GM19035 (cell line): ENCODE measurements around the gene VAMP5.
A peak's percentile ranks its signal among the peaks of the same experiment; 100 is the strongest.
"Not testable (repeated sequence)": the region's sequence is repeated elsewhere in the genome, so short reads cannot be mapped to it uniquely, and the experiment has no call there.

ENCODE experiments used
- ATAC-seq: cut with Tn5 transposase; IDR thresholded peaks from one replicate; pipeline ENCODE4 v1.9.1; 2021; ENCODE audit not compliant: unreplicated experiment

VAMP5 gene

DNA sequence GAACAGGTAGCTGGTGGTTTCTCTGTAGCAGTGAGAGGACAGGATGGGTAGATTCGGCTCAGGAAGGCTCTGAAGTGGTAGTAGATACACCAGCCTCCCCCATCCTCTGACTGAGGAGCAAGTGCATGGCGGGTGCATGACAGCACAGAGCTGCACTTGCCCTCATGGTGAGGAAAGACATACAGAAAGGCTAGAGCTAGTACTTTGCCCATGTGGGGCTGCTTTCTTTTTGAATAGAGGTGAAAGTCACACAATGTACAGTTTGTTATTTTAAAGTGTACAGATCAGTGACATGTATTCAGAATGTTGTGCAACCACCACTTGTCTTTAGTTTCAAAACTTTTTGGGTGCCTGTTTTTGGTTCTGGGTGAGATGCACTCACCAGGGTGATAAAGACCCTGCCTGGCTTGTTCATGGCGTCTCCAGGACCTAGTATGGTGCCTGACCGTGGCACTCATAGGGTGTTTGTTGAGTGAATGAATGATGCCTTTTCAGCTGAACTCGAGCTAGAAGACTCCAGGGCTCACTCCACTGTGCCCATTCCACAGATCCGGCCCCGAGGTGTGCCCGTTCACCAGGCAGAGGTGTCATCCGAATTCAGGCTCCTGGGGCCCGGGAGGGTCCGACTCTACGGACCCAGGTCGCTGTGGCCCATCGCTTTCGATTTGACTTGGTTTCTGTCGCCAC is 421 bp upstream of the VAMP5 start:
- ATAC-seq: peak; percentile 54

DNA sequence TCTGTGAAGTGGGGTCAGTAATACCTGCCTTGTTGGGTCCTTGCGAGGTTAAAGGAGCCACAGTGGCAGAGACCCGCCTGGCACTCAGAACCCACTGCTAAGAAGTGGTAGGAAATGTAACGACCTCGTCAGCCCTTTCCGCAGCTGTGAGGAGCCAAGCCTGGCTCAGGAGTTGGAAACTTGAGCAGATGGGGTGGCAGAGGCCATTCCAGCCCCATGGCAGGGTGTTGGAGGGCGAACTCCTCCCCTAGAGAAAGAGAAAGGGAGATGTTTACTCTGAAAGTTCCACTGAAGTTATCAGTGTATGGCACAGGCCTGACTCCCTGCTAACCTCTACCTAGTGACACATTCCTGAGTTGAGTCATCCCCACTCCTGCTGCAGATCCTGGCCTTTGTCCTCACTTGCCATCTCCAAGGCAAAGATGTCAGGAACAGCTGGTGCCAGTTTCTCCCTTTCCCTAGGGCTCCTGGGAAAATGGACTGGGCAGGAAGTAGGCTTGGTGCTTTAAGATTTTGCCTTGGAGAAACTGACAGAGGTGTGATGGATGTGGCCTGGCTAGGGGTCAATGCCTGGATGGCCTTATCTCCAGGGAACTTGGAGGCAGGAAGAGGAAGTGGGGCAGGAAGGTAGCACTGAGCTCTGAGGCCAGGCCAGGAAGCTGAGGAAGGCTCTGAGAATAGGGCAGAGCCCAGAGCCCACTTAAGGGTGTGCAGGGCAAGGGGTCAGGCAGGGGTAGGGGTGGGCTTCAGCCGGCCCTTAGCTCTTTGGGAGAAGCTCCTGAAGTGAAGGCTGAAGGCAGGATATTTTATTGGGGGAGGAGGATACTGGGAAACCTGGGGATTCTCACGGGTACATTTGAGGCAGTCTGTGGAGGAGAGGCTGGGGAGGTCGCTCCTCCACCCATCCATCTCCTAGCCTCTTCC is 888 bp downstream of the VAMP5 start:
- ATAC-seq: peak; percentile 42

DNA sequence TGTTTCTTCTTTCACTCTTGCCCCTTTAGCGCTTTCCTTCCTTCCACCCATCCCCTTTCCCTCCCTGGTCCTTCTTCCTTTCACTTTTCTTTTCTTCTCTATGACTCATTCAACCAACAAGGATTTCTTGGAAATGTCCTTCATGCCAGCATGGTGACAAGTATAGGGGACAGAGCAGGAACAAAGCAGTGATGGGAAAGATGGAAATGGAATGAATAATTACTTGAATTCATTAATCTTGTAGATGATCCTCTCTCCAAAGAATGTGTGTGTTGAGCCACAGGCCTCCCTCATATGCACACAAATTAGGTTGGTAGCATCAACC is 1.5 kb downstream of the VAMP5 start:
- ATAC-seq: no peak

DNA sequence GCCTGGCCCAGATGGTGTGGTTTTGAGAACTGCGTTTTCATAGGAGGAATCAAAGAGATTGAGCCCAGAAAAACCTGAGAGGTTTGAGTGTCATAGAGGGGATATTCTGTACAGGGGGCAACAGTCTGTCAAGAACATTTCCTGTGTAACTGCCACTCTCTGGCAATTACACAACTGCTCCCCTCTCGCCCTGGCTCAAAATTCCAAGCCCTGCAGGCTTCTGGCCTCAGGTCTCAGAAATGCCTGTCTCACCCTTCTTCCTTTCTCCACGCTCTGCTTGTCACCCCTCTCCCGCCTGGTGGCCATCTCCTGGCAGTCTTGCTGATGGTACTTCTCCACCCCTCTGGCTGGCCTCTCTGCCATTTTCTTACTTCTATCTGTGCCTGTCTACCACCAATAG is 4.0 kb downstream of the VAMP5 start:
- ATAC-seq: no peak

DNA sequence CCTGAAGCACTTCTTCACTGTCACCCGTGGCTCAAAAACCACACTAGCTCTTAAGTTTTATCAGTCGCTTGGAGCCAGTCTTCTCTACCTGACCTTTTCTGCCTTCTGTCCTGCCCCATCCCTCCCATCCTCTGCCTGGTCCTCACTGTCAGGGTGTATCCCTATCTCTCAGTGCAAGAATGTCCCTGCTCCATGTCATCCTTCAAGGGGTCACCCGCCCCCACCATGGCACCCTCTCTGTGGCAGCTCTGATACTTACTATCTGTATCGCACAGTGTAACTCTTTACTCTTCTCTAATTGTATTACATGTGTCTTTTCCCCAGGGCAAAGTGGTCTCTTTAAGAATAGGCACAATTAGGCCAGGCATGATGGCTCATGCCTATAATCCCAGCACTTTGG is 4.4 kb downstream of the VAMP5 start:
- no peak for ATAC-seq

DNA sequence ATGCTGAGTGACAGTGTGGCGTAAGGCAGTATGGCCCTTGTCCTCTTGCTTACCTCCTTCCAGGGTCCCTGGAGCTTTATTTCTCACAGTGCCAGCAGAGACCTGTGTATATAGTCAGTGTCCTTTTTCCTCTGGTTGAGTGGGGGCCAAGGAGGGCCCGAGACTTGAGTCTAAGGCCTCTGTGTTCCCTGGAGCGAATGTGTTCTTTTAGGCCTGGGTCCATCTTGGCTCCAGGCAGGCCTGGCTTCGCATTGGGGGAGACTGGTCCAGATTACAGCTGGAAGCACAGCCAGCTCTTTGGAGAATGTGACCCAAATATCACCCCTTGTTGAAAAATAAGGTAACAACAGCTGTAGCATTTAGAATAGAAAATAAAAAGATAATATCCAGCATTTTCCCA is 5.0 kb downstream of the VAMP5 start:
- ATAC-seq: no peak

DNA sequence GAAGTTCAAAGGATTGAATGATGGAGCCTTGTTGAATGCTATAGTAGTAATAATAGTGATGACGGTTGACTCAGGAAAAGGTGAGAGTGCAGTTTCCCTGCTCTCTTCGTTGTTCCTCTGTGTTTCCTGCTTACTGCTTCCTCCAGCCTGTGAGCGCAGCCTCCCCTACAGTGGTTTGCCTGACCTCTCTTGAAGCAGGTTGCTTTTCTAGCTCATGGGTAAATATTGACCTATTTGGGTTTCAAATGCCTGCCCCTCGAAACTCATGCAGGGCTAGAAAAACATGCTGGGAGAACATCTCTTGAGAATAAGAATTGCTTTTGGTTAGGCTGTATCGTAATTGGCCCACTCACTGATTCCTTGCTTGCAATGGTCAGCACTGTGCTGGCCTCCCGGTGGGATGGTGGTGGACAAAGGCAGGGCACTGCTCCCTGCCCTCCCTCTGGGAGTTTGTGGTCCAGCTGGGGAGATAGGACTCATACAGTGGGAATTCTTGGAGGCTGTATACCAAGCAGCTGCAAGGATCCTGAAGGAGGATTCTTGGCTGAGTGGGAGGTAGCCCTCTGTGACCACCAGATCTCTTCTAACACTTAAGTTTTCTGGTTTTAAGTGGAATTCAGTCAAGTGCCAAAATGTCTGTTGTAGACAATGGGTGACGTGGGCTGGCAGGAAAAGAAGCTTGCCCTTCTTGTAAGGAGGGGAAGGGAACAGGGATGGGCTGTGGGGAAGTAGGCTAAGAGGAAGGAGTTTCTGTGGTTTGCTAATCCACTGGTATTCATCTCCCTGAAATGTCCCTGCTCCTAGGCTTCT is 6.0 kb downstream of the VAMP5 start:
- ATAC-seq: no peak

DNA sequence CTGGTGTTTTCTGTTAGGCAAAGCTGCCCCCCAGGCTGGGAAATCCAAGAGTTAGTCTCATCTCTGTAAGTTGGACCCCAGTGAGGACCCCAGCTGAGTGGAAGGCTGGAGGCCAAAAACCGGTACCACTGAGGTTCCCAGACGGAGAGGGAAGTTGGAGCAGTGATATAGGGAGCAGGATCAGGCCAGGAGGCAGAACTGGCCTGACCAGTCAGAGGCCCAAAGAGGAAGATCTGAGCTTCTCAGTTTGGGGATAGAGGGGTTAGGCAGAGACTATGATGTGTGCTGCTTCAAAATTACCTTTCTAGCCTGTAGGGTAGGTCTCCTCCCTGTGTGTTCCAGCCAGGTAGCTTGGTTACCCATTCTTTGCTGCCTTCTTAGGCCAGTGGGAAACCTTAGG is 6.7 kb downstream of the VAMP5 start:
- ATAC-seq: no peak

DNA sequence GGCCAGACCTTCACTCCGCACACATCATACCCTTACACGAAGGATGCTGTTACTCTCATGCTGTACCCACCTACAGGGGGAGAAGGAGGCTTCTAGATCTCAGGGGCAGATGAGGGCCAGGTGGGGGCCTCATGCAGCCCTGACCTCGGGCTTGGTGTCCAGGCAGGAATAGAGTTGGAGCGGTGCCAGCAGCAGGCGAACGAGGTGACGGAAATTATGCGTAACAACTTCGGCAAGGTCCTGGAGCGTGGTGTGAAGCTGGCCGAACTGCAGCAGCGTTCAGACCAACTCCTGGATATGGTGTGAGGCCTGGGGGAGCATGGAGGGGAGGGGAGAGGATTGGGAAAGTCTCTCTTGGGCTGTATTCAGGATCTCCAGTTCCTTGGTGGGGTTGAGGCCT is 7.3 kb downstream of the VAMP5 start:
- ATAC-seq: no peak

DNA sequence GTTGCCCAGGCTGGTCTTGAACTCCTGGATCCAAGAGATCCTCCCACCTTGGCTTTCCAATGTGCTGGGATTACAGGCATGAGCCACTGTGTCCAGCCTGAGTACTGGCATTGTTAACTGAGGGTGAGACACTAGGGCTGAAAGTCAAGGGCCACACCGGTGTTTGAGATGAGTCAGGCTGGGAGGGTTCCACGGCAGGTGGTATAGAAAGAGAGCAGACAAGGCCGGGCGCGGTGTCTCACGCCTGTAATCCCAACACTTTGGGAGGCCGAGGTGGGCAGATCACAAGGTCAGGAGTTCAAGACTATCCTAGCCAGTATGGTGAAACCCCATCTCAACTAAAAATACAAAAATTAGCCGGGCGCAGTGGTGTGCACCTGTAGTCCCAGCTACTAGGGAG is 8.1 kb downstream of the VAMP5 start:
- ATAC-seq: not testable (repeated sequence)

DNA sequence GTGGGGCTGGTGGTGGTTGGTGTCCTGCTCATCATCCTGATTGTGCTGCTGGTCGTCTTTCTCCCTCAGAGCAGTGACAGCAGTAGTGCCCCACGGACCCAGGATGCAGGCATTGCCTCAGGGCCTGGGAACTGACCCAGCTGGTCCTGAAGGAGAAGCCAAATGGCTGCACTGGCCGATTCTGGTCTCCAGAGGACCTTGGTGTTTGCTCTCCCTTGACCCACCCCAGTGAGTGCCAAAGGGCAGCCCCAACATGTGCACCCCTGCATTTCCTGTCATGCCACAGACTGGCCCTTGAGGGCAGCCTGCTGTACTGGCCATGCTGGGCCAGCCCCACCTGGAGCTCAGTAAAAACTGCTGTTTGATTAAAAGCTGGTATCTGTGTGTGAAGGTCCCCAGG is 8.8 kb downstream of the VAMP5 start:
- ATAC-seq: no peak

DNA sequence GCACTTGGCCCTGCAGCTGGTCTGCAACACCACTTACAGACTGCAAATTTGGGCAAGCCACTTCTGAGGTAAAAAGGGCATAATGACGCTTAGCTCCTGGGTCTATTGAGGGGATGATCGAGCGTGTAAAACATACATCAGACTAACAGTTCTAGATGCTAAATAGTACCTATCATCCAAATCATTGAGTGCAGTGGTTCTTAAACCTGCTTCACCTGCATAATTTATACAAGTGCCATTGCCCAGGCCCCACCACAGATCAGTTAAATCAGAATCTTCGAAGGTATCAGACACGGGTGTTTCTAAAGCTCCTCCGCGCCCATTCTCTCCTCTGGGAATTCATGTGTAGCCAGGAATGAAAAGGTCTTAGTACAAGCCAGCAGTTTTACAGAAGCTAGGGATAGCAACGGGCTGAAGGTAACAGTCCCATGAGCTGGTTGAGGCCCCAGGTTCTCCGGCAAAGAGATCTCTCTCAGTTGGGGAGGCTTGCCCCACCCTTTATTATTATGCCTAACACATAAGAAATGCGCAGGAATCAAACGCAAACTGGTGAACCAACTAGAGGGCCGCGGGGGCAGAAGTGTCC is 10.6 kb downstream of the VAMP5 start:
- peak; percentile 2 for ATAC-seq

DNA sequence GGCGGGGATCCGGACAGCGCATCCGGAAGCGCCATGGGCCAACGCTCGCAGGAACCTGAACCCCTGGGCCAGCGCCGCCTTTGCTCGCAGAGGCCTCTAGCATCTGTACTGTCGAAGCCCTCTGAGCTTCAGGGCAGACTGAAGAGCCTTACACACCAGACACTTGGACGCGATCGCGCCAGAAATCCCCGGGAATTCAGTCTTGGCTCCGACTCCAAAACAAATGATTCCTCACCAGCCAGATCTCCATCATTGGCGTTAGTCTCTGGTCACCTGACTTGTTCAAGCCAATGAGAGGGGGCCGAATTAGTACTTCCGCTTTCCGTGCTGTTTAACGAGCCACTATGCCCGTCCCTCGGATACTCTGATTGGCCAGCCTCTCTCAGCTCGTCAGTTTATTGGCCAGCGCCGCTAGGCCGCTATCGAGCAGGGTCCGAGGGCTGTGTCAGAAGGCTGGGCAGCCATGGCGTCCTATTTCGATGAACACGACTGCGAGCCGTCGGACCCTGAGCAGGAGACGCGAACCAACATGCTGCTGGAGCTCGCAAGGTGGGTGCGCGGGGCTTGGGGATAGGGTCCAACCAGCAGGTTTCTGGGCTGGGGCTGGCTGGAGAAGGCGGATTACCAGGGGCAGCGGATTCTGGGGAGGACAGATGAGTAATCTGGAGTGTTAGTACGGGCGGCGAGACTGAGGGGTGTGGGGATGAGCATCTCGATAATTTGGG is 11.2 kb downstream of the VAMP5 start, which contains the start of gene RNF181:
Gene RNF181, plus strand, starts transcription at position 445 of the 725 bp plus-strand sequence. Its CDS starts 19 bp downstream, at position 464.
- peak; percentile 98 for ATAC-seq

DNA sequence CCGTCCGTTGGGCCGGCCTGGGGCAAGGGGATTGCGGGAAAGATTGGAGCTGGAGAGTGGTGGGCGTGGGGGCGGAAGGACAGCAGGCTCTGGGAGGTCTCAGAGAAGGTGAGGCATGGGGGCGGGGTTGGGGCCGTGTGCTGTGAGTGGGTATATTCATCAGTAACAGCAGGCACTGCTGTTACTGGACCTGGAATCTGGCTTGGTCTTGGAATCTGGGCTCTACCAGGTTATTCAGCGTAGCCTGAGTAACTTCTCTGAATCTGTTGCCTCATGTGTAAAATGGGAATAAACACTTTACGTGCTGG is 11.7 kb downstream of the VAMP5 start:
- no peak for ATAC-seq

DNA sequence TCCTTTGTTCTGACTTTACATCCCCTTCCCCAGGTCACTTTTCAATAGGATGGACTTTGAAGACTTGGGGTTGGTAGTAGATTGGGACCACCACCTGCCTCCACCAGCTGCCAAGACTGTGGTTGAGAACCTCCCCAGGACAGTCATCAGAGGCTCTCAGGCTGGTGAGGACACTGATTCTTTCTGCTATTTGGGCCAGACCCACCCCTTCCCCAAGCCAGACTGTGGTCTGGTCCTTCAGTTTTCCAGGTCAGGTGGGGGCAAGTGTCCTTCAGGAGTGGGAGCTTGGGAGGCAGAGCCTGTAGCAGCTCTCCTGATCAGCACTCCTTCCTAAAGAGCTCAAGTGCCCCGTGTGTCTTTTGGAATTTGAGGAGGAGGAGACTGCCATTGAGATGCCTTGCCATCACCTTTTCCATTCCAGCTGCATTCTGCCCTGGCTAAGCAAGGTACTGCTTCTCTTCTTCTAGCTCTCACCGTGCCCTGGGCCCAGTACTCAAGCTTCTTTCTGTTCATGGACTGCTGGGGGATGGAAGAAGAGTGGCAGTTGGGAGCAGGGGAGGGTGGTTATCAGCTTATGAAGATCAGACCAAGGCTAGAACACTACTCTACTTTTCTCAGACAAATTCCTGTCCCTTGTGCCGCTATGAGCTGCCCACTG is 12.4 kb downstream of the VAMP5 start:
- ATAC-seq: no peak

DNA sequence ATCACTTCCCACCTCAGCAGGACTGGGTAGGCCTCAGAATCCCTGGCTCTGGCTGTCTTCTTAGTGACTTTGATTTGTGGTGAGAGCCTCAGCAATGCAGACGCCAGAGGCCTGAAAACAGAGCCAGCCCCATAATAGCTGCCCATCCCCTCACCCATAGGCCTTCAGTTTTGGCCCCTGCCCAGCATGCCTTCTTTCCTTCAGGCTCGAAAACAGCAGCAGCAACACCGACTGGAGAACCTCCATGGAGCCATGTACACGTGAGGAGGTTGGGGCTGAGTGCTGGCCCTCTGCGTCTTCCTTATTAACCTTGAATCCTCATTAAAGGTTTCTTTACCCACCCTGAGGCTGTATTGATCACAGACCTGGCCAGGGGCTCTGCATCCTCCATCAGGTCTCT is 13.0 kb downstream of the VAMP5 start:
- no peak for ATAC-seq

DNA sequence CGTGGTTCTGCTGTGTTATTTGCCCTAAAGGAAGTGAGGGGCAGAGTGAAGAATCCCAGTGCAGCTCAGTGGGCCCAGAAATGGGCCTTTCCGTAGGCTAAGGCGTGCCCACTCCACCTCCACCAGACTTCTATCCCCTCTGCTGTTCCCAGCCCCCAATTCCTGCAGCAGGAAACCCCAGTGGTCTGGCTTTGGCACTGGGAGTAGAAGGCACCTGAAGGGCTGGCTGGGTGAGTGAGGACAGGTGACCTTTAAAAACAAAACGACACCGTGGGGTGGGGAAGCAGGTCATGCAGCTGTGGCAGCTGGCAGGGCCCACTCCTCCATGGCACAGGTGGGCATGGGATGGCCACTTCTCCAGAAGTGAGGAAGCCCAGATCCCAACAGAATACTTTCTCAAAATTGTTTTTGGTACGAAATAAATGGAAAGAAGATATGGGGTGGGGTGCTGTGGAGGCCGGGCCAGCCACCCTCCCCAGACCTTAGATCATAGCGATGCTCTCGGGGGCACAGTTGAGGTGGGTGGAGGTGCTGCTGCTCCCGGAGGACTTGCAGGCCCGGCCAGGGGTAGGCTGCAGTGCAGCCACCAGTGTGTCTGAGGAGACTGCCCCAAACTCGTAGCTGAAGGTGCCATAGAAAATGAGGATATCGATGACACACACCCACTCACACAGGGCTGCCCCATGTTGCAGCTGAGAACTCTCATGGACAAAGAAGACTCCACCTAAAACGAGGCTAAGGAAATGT is 14.5 kb downstream of the VAMP5 start:
- ATAC-seq: no peak

DNA sequence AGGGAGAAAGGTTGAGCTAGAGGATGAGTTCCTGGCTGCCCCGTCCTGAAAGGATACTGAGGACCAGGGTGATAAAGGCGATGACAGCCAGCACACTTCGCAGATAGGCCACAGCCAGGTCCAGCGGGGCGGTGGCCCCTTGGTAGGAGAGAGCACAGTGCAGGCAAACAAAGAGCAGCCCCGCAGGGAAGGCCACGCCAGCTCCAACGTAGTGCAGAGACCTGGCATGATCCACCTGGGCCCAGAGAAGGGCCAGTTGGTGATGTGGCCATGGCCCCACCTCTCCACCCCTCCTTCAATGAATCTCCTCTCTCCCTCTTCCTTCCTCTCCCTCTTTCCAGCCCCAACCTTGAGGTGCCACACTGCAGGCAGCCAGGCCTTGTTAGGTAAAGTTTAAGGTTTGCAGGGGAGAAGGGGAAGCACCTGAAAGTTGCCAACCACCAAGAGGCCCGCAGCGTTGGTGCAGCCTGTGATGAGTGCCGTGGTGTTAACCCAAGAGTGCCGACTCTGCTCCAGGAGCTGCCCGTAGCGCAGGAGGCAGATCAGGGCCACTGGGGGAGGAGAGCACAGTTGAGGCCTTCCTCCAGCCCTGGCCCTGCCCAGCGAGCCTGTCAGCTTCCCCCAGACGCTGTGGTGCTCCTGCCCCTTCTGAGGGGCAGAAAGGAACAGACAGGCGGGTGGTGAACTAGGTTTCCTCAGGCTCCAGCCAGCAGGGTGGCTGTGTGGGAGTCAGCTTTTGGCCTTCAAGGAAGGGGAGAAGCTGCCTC is 15.4 kb downstream of the VAMP5 start:
- ATAC-seq: no peak

DNA sequence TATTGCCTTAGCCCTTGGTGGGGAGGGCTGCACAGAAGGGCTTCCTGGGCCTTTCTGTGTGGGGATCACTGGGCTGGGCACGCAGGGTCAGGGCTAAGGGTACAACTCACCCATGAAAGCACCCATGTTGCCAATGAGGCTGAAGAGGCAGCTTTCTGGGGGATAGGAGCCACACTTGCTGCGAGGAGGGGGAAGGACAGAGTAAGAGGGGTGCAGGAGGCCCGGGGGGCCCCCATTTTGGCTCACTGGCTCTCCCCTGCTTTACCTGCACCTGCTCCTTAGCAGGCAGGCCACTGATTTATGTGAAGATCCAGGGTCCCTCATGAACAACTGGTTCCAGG is 16.0 kb downstream of the VAMP5 start:
- no peak for ATAC-seq
